NCI-H1105 (cell line): ENCODE results near the gene RPL10L.

Experiments
- DNase-seq: peaks from one replicate; lab custom pipeline; 2025; lab: John Stamatoyannopoulos, UW

Gene RPL10L

GRCh38 chr14:46651526-46652144 lies at the start of gene RPL10L:
RPL10L (minus strand) TSS chr14:46651781; CDS start chr14:46651736, 45 bp downstream.
- no peak for DNase-seq

GRCh38 chr14:46691819-46692218 lies 40.2 kb upstream of the RPL10L start:
- no peak for DNase-seq

- no peak for DNase-seq
Measured at GRCh38 chr14:46686652-46687051, 35.1 kb upstream of the RPL10L start.

GRCh38 chr14:46672128-46672527 lies 20.5 kb upstream of the RPL10L start:
- no peak for DNase-seq

- no peak for DNase-seq
Measured at GRCh38 chr14:46663382-46663781, 11.8 kb upstream of the RPL10L start.

- DNase-seq, result no peak
Measured at GRCh38 chr14:46661728-46662127, 10.1 kb upstream of the RPL10L start.

- DNase-seq, result no peak
Measured at GRCh38 chr14:46653031-46653755, 1.6 kb upstream of the RPL10L start.

- no peak for DNase-seq
Measured at GRCh38 chr14:46646796-46647195, 4.8 kb downstream of the RPL10L start.

- DNase-seq, result no peak
Measured at GRCh38 chr14:46626876-46627275, 24.7 kb downstream of the RPL10L start.
